Esophagus (tissue), 2 donors: ENCODE measurements around the gene OR8D1. TPM values are rescaled to one million over a fixed set of nuclear protein-coding genes. Genes with fewer than 3 reads are reported as not detected.
"Not testable (repeated sequence)": the region's sequence is repeated elsewhere in the genome, so short reads cannot be mapped to it uniquely, and the experiment has no call there.

Experiments
- H3K27ac ChIP-seq, 2 donors: one replicate each; pipeline ENCODE4 v1.5.1; 2013; ENCODE audit warnings: low read depth in 2 of 2, mild to moderate bottlenecking in 2 of 2, inconsistent platforms in 1 of 2, low read length in 1 of 2, moderate library complexity in 1 of 2
- H3K27me3 ChIP-seq, 2 donors: one replicate each; pipeline ENCODE4 v1.6.1; 2013; ENCODE audit warnings: low read length in 2 of 2, control low read depth in 1 of 2, mild to moderate bottlenecking in 1 of 2; ENCODE audit not compliant: insufficient read depth in 2 of 2, control insufficient read depth in 1 of 2
- H3K36me3 ChIP-seq, 2 donors: one replicate each; pipeline ENCODE4 v1.6.1; 2013; ENCODE audit warnings: low read length in 1 of 2; ENCODE audit not compliant: control insufficient read depth in 2 of 2, insufficient read depth in 2 of 2
- H3K4me1 ChIP-seq, 2 donors: one replicate each; pipeline ENCODE4 v1.6.1; 2013; ENCODE audit warnings: low read length in 1 of 2; ENCODE audit not compliant: control insufficient read depth in 2 of 2, insufficient read depth in 2 of 2
- H3K4me3 ChIP-seq, 2 donors: one replicate each; pipeline ENCODE4 v1.5.1; 2013; ENCODE audit warnings: low read length in 2 of 2, mild to moderate bottlenecking in 2 of 2, low read depth in 1 of 2, moderate library complexity in 1 of 2
- H3K9me3 ChIP-seq, 2 donors: one replicate each; pipeline ENCODE4 v1.6.1; 2013; ENCODE audit warnings: mild to moderate bottlenecking in 2 of 2, low read depth in 1 of 2, low read length in 1 of 2, moderate library complexity in 1 of 2; ENCODE audit not compliant: control insufficient read depth in 2 of 2, insufficient read depth in 1 of 2
- WGBS, 2 donors: extraction: QIAGEN DNeasy Blood & Tissue Kit; methylation state at CpG; one replicate each; pipeline ENCODE4 v1.1.7; 2013; 5-methylcytosine and 5-hydroxymethylcytosine counted together
- polyA plus RNA-seq, 2 donors: library from polyadenylated mRNA; stranded (reverse); fragments of 200-250 nt; gene quantifications; one replicate each; pipeline ENCODE4 v1.2.3, GENCODE V29; 2013
- donor health status: healthy with polysubstance abuse.
- donor health status: Bipolar disorder and iron deficiency.

Gene OR8D1
- polyA plus RNA-seq, 2 donors, result not detected

GRCh38 chr11:124265041-124265440, 48.7 kb downstream of the OR8D1 start:
- not testable (repeated sequence) for H3K4me3 ChIP-seq, H3K27me3 ChIP-seq, H3K27ac ChIP-seq, H3K9me3 ChIP-seq, H3K36me3 ChIP-seq, H3K4me1 ChIP-seq
- WGBS, 2 donors, result 61 to 64% methylated on average over 4 of the region's 4 CpGs

GRCh38 chr11:124256076-124256475, 57.7 kb downstream of the OR8D1 start, which contains the start of gene OR8G5:
TSS of gene OR8G5 (plus strand) at chr11:124256376. CDS start at chr11:124264932, 8,556 bp downstream.
- 42 to 56% methylated on average over 4 of the region's 4 CpGs for WGBS, 2 donors
- Histone ChIP-seq H3K4me3 (no peak within 1 kb of the TSS), H3K9me3 (no peaks in the 10 kb centered on the region), H3K27ac (no peak within 1 kb of the TSS), H3K4me1 (no peaks in the 10 kb centered on the region), H3K36me3 (no peaks in the 10 kb centered on the region), H3K27me3 (no peaks in the 10 kb centered on the region)

Other genes with a start within 250 kb of the OR8D1 start
- gene VWA5A, start 198.5 kb downstream of the OR8D1 start, polyA plus RNA-seq, result 1 to 10 TPM; 6.6 TPM
- gene OR10D3, start 130.6 kb downstream of the OR8D1 start, polyA plus RNA-seq, result not detected
- not detected for gene OR8G1, start 72.9 kb downstream of the OR8D1 start, polyA plus RNA-seq
- gene OR8G5, start 57.6 kb downstream of the OR8D1 start, polyA plus RNA-seq, result not detected
- not detected for gene OR8D2, start 6.2 kb upstream of the OR8D1 start, polyA plus RNA-seq
- not detected for gene OR8B2, start 70.5 kb upstream of the OR8D1 start, polyA plus RNA-seq
- not detected for gene OR8B3, start 85.1 kb upstream of the OR8D1 start, polyA plus RNA-seq
- gene OR8B4, start 110.9 kb upstream of the OR8D1 start, polyA plus RNA-seq, result not detected
- gene OR8B8, start 131.7 kb upstream of the OR8D1 start, polyA plus RNA-seq, result not detected
- gene OR8B12, start 229.7 kb upstream of the OR8D1 start, polyA plus RNA-seq, result not detected